GM12872 (cell line): ENCODE data around the gene SH3BGRL2.

Experiments
- CTCF ChIP-seq: IDR thresholded peaks from 3 replicates; pipeline ENCODE4 v1.5.1; 2011; ENCODE audit warnings: low read depth, mild to moderate bottlenecking, low read length, moderate library complexity; ENCODE audit not compliant: insufficient read depth

The SH3BGRL2 gene

GRCh38 chr6:79717989-79718388 lies 86.9 kb downstream of the SH3BGRL2 start:
- no peak for TF ChIP-seq CTCF

- TF ChIP-seq CTCF: no peak
Measured at GRCh38 chr6:79718509-79719247, 87.5 kb downstream of the SH3BGRL2 start.

- no peak for TF ChIP-seq CTCF
Measured at GRCh38 chr6:79719248-79719960, 88.3 kb downstream of the SH3BGRL2 start.

- TF ChIP-seq CTCF: no peak
Measured at GRCh38 chr6:79724816-79725215, 93.7 kb downstream of the SH3BGRL2 start.

- TF ChIP-seq CTCF: no peak
Measured at GRCh38 chr6:79731471-79731870, 100.3 kb downstream of the SH3BGRL2 start.

- no peak for TF ChIP-seq CTCF
Measured at GRCh38 chr6:79733388-79733787, 102.3 kb downstream of the SH3BGRL2 start.

GRCh38 chr6:79734374-79734773 lies 103.2 kb downstream of the SH3BGRL2 start:
- TF ChIP-seq CTCF: no peak
